ENCODE data around the gene HDAC4.

DNA sequence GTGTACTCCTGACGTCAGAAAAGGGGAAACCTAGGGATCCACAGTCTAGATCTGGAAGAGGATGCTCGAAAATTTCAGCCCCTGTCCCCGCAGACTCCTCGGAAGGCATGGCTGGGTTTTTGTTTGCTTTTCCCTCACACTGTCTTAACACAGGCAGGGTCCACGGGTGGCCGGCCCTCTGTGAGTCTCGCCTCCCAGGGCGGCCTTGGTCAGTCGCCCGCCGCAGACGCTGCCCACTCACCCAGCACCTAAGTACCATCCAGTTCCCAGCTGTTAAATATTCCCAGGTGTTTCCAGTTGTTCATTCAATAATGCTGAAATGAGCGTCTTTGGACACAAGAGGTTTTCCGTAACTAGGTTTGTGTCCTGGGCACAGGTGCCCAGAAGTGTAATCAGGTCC, 359.8 kb downstream of the HDAC4 start:
- TF ChIP-seq, protein P1, sequence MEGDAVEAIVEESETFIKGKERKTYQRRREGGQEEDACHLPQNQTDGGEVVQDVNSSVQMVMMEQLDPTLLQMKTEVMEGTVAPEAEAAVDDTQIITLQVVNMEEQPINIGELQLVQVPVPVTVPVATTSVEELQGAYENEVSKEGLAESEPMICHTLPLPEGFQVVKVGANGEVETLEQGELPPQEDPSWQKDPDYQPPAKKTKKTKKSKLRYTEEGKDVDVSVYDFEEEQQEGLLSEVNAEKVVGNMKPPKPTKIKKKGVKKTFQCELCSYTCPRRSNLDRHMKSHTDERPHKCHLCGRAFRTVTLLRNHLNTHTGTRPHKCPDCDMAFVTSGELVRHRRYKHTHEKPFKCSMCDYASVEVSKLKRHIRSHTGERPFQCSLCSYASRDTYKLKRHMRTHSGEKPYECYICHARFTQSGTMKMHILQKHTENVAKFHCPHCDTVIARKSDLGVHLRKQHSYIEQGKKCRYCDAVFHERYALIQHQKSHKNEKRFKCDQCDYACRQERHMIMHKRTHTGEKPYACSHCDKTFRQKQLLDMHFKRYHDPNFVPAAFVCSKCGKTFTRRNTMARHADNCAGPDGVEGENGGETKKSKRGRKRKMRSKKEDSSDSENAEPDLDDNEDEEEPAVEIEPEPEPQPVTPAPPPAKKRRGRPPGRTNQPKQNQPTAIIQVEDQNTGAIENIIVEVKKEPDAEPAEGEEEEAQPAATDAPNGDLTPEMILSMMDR (IDR thresholded peaks at IDR 0.05; ENCODE audit: insufficient read depth, low read length, poor library complexity, severe bottlenecking) = no peak
- TF ChIP-seq EZH2phosphoT487 (conservative IDR thresholded peaks at IDR 0.05; ENCODE audit: low read length) = no peak
